SK-N-SH (cell line): Measurements from ENCODE around the gene PROSER2.

Source experiments
- EP300 ChIP-seq, 2 experiments: IDR thresholded peaks; 2 replicates each; pipeline versions ENCODE4 v1.4.0 to v1.6.1; 2012; ENCODE audit warnings: borderline replicate concordance in 1 of 2, low read depth in 1 of 2, low read length in 1 of 2
- GABPA ChIP-seq: IDR thresholded peaks from 2 replicates; pipeline ENCODE4 v1.4.0; 2012; ENCODE audit warnings: low read depth, mild to moderate bottlenecking
- MXI1 ChIP-seq: IDR thresholded peaks from 2 replicates; pipeline ENCODE4 v1.6.1; 2012; ENCODE audit warnings: mild to moderate bottlenecking, low read depth, low read length, improper control_type of control experiment
- NFIC ChIP-seq: IDR thresholded peaks from 2 replicates; pipeline ENCODE4 v1.4.0; 2012; ENCODE audit warnings: borderline replicate concordance
- RFX5 ChIP-seq: IDR thresholded peaks from 2 replicates; pipeline ENCODE4 v1.6.1; 2012; ENCODE audit warnings: mild to moderate bottlenecking, improper control_type of control experiment, low read length
- TCF12 ChIP-seq: IDR thresholded peaks from 2 replicates; pipeline ENCODE4 v1.4.0; 2012
- TF ChIP-seq, protein P1 (sequence below): IDR thresholded peaks from 2 replicates; pipeline ENCODE4 v1.4.0; 2012; ENCODE audit warnings: low read depth, borderline replicate concordance
- TF ChIP-seq, protein P2 (sequence below): fragments of 200-600 bp; sonication (generic); IDR thresholded peaks from 2 replicates; pipeline ENCODE4 v1.6.1; 2017; ENCODE audit warnings: antibody characterized with exemption, mild to moderate bottlenecking, moderate library complexity

DNA sequence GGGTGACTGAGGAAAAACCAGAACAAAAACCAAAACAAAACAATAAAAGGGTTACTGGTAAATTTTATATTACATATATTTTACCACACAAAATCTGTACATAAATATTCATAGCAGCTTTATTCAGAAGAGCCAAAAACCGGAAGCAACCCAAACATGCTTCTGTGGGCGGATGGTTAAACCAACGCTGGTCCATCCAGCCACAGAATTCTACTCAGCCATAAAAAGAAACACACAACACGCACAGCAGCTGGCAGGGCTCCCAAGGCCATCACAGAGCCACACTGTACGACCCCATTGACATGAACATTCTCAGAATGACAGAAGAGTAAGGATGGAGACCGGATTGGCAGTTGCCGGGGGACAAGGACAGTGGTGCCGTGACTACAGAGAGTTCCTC is 83.6 kb downstream of the PROSER2 start:
- TF ChIP-seq RFX5 (no peak), EP300 (IDR thresholded peaks at IDR 0.05; ENCODE audit: borderline replicate concordance in 1 of 2, low read depth in 1 of 2, low read length in 1 of 2) (no peak), NFIC (no peak), MXI1 (no peak), TCF12 (no peak), GABPA (no peak)
- TF ChIP-seq, protein P1, sequence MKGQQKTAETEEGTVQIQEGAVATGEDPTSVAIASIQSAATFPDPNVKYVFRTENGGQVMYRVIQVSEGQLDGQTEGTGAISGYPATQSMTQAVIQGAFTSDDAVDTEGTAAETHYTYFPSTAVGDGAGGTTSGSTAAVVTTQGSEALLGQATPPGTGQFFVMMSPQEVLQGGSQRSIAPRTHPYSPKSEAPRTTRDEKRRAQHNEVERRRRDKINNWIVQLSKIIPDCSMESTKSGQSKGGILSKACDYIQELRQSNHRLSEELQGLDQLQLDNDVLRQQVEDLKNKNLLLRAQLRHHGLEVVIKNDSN: no peak
- TF ChIP-seq, protein P2, sequence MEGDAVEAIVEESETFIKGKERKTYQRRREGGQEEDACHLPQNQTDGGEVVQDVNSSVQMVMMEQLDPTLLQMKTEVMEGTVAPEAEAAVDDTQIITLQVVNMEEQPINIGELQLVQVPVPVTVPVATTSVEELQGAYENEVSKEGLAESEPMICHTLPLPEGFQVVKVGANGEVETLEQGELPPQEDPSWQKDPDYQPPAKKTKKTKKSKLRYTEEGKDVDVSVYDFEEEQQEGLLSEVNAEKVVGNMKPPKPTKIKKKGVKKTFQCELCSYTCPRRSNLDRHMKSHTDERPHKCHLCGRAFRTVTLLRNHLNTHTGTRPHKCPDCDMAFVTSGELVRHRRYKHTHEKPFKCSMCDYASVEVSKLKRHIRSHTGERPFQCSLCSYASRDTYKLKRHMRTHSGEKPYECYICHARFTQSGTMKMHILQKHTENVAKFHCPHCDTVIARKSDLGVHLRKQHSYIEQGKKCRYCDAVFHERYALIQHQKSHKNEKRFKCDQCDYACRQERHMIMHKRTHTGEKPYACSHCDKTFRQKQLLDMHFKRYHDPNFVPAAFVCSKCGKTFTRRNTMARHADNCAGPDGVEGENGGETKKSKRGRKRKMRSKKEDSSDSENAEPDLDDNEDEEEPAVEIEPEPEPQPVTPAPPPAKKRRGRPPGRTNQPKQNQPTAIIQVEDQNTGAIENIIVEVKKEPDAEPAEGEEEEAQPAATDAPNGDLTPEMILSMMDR: no peak
